ENCODE measurements around the gene MEGF9. TPM values are rescaled to one million over a fixed set of nuclear protein-coding genes. Genes with fewer than 3 reads are reported as not detected.

MEGF9 gene
- 10 to 100 TPM; 19.8 to 27.4 TPM for total RNA-seq
- polyA plus RNA-seq: 10 to 100 TPM; 15.5 to 18.7 TPM

DNA sequence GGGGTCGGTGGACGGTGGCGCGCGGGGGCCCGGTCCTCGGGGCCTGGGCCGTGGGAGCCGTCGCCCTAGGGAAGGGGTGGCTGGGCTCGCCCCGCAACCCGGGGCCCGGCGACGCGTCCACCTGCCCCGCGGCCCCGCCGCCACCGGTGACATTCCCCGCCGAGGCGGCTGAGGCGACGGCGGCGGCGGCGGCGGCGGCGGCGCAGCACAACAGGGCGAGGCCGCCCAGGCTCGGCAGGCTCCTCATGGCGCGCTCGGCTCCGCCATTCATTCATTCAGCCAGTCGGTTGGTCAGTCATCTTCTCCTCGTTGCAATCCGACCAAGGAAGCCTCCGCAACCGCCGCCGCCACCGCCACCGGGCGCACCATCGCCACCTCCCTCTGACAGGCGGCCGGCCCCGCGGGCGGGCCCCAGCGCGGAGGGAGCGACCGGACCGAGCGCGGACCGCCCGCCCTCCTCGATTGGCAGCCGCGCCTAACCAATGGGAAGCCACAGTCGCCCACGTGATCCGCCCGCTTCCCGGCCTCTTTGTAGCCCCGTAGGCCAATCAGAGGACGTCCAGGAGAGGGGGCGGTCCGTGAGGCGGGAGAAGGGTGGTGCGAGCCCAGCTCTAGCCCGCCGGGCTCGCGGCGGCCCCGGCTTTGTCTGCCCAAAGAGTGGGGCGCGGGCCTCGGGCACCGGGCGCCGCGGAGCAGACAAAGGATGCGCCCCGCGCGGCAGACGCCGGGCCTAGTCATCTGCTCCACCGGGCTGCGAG lies at the start of gene MEGF9:
MEGF9 (minus strand) TSS at position 383 of the 758 bp plus-strand sequence; CDS start at position 271, 112 bp downstream.
- Histone ChIP-seq H3K4me3 (ENCODE audit: low read depth in 1 of 3, low read length in 3 of 3) (peak within 1 kb of the TSS; percentile 79 to 91 (median 85)), H3K27me3 (ENCODE audit: control insufficient read depth in 4 of 4, insufficient read depth in 4 of 4, low read length in 3 of 4) (no peaks in the 10 kb centered on the region), H3K27ac (ENCODE audit: low read depth in 1 of 2, low read length in 2 of 2) (peak within 1 kb of the TSS; percentile 86 to 87), H3K9ac (ENCODE audit: low read depth in 1 of 2, low read length in 2 of 2) (peak within 1 kb of the TSS; percentile 80 to 95), H3K36me3 (ENCODE audit: control insufficient read depth in 4 of 4, insufficient read depth in 3 of 4, low read depth in 1 of 4, low read length in 3 of 4) (no peaks in the 10 kb centered on the region), H3K4me1 (ENCODE audit: control insufficient read depth in 4 of 4, insufficient read depth in 4 of 4, low read length in 3 of 4) (peaks cover 7 to 55% (median 23%) of the 10 kb centered on the region in 4 donors), H3K9me3 (ENCODE audit: control insufficient read depth in 4 of 4, low read length in 3 of 4) (no peaks in the 10 kb centered on the region)
- TF ChIP-seq RXRA (IDR thresholded peaks at IDR 0.05): no peak
- TF ChIP-seq, protein P1, sequence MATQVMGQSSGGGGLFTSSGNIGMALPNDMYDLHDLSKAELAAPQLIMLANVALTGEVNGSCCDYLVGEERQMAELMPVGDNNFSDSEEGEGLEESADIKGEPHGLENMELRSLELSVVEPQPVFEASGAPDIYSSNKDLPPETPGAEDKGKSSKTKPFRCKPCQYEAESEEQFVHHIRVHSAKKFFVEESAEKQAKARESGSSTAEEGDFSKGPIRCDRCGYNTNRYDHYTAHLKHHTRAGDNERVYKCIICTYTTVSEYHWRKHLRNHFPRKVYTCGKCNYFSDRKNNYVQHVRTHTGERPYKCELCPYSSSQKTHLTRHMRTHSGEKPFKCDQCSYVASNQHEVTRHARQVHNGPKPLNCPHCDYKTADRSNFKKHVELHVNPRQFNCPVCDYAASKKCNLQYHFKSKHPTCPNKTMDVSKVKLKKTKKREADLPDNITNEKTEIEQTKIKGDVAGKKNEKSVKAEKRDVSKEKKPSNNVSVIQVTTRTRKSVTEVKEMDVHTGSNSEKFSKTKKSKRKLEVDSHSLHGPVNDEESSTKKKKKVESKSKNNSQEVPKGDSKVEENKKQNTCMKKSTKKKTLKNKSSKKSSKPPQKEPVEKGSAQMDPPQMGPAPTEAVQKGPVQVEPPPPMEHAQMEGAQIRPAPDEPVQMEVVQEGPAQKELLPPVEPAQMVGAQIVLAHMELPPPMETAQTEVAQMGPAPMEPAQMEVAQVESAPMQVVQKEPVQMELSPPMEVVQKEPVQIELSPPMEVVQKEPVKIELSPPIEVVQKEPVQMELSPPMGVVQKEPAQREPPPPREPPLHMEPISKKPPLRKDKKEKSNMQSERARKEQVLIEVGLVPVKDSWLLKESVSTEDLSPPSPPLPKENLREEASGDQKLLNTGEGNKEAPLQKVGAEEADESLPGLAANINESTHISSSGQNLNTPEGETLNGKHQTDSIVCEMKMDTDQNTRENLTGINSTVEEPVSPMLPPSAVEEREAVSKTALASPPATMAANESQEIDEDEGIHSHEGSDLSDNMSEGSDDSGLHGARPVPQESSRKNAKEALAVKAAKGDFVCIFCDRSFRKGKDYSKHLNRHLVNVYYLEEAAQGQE (IDR thresholded peaks at IDR 0.05): peak; percentile 74
- TF ChIP-seq RAD21 (IDR thresholded peaks at IDR 0.05): peak in 1 of 2 donors; percentile 36
- no peak for TF ChIP-seq TAF1 (conservative IDR thresholded peaks at IDR 0.05)
- TF ChIP-seq, protein P2, sequence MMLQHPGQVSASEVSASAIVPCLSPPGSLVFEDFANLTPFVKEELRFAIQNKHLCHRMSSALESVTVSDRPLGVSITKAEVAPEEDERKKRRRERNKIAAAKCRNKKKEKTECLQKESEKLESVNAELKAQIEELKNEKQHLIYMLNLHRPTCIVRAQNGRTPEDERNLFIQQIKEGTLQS (IDR thresholded peaks at IDR 0.05): no peak
- no peak for TF ChIP-seq EGR1 (IDR thresholded peaks at IDR 0.05; ENCODE audit: low read depth in 2 of 2)
- no peak for TF ChIP-seq HNF4A (conservative IDR thresholded peaks at IDR 0.05)
- TF ChIP-seq, protein P3, sequence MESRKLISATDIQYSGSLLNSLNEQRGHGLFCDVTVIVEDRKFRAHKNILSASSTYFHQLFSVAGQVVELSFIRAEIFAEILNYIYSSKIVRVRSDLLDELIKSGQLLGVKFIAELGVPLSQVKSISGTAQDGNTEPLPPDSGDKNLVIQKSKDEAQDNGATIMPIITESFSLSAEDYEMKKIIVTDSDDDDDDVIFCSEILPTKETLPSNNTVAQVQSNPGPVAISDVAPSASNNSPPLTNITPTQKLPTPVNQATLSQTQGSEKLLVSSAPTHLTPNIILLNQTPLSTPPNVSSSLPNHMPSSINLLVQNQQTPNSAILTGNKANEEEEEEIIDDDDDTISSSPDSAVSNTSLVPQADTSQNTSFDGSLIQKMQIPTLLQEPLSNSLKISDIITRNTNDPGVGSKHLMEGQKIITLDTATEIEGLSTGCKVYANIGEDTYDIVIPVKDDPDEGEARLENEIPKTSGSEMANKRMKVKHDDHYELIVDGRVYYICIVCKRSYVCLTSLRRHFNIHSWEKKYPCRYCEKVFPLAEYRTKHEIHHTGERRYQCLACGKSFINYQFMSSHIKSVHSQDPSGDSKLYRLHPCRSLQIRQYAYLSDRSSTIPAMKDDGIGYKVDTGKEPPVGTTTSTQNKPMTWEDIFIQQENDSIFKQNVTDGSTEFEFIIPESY (IDR thresholded peaks at IDR 0.05): no peak
- TF ChIP-seq FOXA2 (IDR thresholded peaks at IDR 0.05): no peak
- no peak for TF ChIP-seq YY1 (IDR thresholded peaks at IDR 0.05)
- peak; percentile 80 for TF ChIP-seq SP1 (IDR thresholded peaks at IDR 0.05)
- no peak for TF ChIP-seq NR2F2 (IDR thresholded peaks at IDR 0.05)
- TF ChIP-seq HNF4G (IDR thresholded peaks at IDR 0.05): no peak
- WGBS: under 1% methylated on average over 102 of the region's 102 CpGs
- DNase-seq (ENCODE audit: low spot score): peak; percentile 98

DNA sequence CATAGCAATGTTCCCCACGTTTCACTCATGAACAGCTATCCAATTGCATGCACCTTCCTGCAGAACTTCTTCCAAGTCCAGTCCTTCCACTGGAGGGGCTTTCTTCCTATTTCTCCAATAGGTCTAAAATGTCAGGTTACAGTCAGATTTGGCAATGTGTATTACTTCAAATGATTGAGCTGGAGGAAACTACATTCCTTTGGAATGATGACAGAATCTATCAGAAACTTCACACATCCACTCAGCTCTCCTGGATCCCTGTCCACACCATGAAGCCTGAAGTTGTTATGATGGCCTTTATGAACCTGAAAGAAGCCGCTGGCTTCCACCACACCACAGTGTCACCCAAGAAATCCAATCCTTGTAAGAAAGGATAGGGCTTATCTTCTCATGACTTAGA lies 46.7 kb upstream of the MEGF9 start:
- Histone ChIP-seq H3K9me3 (ENCODE audit: control insufficient read depth in 4 of 4, low read length in 3 of 4) (no peaks in the 10 kb centered on the region), H3K27me3 (ENCODE audit: control insufficient read depth in 4 of 4, insufficient read depth in 4 of 4, low read length in 3 of 4) (no peaks in the 10 kb centered on the region), H3K4me3 (ENCODE audit: low read depth in 1 of 3, low read length in 3 of 3) (no peak overlapping the region), H3K36me3 (ENCODE audit: control insufficient read depth in 4 of 4, insufficient read depth in 3 of 4, low read depth in 1 of 4, low read length in 3 of 4) (peaks cover 8 to 34% (median 20%) of the 10 kb centered on the region in 4 donors), H3K27ac (ENCODE audit: low read depth in 1 of 2, low read length in 2 of 2) (no peak overlapping the region), H3K4me1 (ENCODE audit: control insufficient read depth in 4 of 4, insufficient read depth in 4 of 4, low read length in 3 of 4) (peaks cover 0 to 10% (median 3%) of the 10 kb centered on the region in 4 donors), H3K9ac (ENCODE audit: low read depth in 1 of 2, low read length in 2 of 2) (no peak overlapping the region)
- DNase-seq (ENCODE audit: low spot score): no peak
- 88% methylated on average over 2 of the region's 2 CpGs for WGBS
- TF ChIP-seq HNF4A (conservative IDR thresholded peaks at IDR 0.05): no peak
- TF ChIP-seq NR2F2 (IDR thresholded peaks at IDR 0.05): no peak
- no peak for TF ChIP-seq SP1 (IDR thresholded peaks at IDR 0.05)
- no peak for TF ChIP-seq FOXA2 (IDR thresholded peaks at IDR 0.05)
- TF ChIP-seq EGR1 (IDR thresholded peaks at IDR 0.05; ENCODE audit: low read depth in 2 of 2): no peak
- TF ChIP-seq, protein P1 (IDR thresholded peaks at IDR 0.05): no peak
- TF ChIP-seq HNF4G (IDR thresholded peaks at IDR 0.05): no peak
